ENCODE results near the gene GALNT10. TPM values are rescaled to one million over a fixed set of nuclear protein-coding genes. Genes with fewer than 3 reads are reported as not detected.
A peak's percentile ranks its signal among the peaks of the same experiment; 100 is the strongest.

The GALNT10 gene
- total RNA-seq, 1 donor from 2014 or later = 10.4 TPM

- Histone ChIP-seq H3K9ac (ENCODE audit: low read depth in 1 of 3, low read length in 3 of 3) (no peak overlapping the region), H3K36me3 (ENCODE audit: control insufficient read depth in 3 of 3, insufficient read depth in 3 of 3, low read length in 3 of 3) (no peaks in the 10 kb centered on the region), H3K4me1 (ENCODE audit: control insufficient read depth in 3 of 3, insufficient read depth in 3 of 3, low read length in 3 of 3) (no peaks in the 10 kb centered on the region), H3K9me3 (ENCODE audit: control insufficient read depth in 3 of 3, low read length in 3 of 3) (no peaks in the 10 kb centered on the region), H3K27ac (ENCODE audit: low read depth, low read length) (no peak overlapping the region), H3K4me3 (ENCODE audit: low read length in 3 of 3) (no peak overlapping the region), H3K27me3 (ENCODE audit: control insufficient read depth in 3 of 3, insufficient read depth in 3 of 3, low read length in 3 of 3) (no peaks in the 10 kb centered on the region)
Observed at GRCh38 chr5:154428208-154428607, 237.7 kb downstream of the GALNT10 start.

GRCh38 chr5:154429341-154429740, 238.8 kb downstream of the GALNT10 start:
- H3K27ac ChIP-seq (ENCODE audit: low read depth, low read length) = no peak overlapping the region
- H3K9ac ChIP-seq (ENCODE audit: low read depth in 1 of 3, low read length in 3 of 3) = no peak overlapping the region
- H3K27me3 ChIP-seq (ENCODE audit: control insufficient read depth in 3 of 3, insufficient read depth in 3 of 3, low read length in 3 of 3) = no peaks in the 10 kb centered on the region
- H3K36me3 ChIP-seq (ENCODE audit: control insufficient read depth in 3 of 3, insufficient read depth in 3 of 3, low read length in 3 of 3) = no peaks in the 10 kb centered on the region
- H3K4me1 ChIP-seq (ENCODE audit: control insufficient read depth in 3 of 3, insufficient read depth in 3 of 3, low read length in 3 of 3) = no peaks in the 10 kb centered on the region
- no peak overlapping the region for H3K4me3 ChIP-seq (ENCODE audit: low read length in 3 of 3)
- no peaks in the 10 kb centered on the region for H3K9me3 ChIP-seq (ENCODE audit: control insufficient read depth in 3 of 3, low read length in 3 of 3)

DNA sequence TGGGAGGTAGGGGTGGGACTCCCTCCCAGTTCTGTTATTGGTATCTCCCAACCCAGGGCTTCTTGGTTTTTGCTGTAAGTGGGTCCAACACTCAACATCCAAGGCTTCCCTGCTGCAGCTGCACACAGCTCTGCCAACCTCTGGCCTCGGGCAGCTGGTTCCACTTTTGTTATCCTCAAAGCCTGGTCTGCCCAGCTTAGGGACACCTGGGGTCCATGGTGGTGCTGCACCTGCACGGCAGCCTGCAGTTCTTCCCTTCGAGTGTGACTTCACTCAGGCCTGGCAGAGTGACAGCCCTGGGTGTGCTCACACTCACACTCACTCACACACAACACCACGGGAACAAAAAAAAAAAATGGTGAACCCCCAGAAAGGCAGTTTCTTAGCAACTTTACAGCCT, 239.9 kb downstream of the GALNT10 start:
- H3K4me3 ChIP-seq (ENCODE audit: low read length in 3 of 3) = no peak overlapping the region
- no peaks in the 10 kb centered on the region for H3K4me1 ChIP-seq (ENCODE audit: control insufficient read depth in 3 of 3, insufficient read depth in 3 of 3, low read length in 3 of 3)
- H3K27ac ChIP-seq (ENCODE audit: low read depth, low read length) = no peak overlapping the region
- no peaks in the 10 kb centered on the region for H3K27me3 ChIP-seq (ENCODE audit: control insufficient read depth in 3 of 3, insufficient read depth in 3 of 3, low read length in 3 of 3)
- no peak overlapping the region for H3K9ac ChIP-seq (ENCODE audit: low read depth in 1 of 3, low read length in 3 of 3)
- no peaks in the 10 kb centered on the region for H3K9me3 ChIP-seq (ENCODE audit: control insufficient read depth in 3 of 3, low read length in 3 of 3)
- no peaks in the 10 kb centered on the region for H3K36me3 ChIP-seq (ENCODE audit: control insufficient read depth in 3 of 3, insufficient read depth in 3 of 3, low read length in 3 of 3)

DNA sequence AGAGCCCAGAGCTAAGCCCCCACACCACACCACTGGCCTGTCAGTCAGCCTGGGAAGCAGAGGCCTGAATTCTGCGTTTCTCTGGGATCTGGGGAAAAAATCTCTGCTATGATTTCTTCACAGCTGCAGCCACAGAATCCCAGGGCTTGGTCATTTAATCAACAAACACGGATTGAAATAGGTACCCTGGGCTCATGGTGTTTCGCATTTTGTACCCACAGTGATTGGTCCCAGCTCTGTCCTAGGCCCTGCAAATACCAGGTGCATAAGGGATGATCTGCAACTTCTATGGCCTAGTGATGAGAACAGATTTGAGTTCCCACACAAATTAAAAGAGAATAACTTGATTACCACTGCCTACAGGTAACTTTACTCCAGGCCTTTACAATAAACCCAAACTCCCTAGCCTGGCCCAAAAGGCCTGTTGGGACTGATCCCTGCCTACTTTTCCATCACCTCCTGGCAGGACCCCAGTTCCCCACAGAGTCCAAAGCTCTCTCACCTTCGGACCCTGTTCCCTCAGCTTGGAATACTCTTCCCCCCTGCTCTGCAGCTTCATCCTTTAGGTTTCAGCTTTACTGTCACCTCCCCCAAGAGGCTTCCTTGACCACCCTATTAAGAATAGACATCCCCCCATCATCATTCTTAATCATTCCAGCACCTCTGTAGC, 240.6 kb downstream of the GALNT10 start:
- Histone ChIP-seq H3K4me1 (ENCODE audit: control insufficient read depth in 3 of 3, insufficient read depth in 3 of 3, low read length in 3 of 3) (no peaks in the 10 kb centered on the region), H3K4me3 (ENCODE audit: low read length in 3 of 3) (no peak overlapping the region), H3K27ac (ENCODE audit: low read depth, low read length) (no peak overlapping the region), H3K9me3 (ENCODE audit: control insufficient read depth in 3 of 3, low read length in 3 of 3) (no peaks in the 10 kb centered on the region), H3K9ac (ENCODE audit: low read depth in 1 of 3, low read length in 3 of 3) (no peak overlapping the region), H3K27me3 (ENCODE audit: control insufficient read depth in 3 of 3, insufficient read depth in 3 of 3, low read length in 3 of 3) (no peaks in the 10 kb centered on the region), H3K36me3 (ENCODE audit: control insufficient read depth in 3 of 3, insufficient read depth in 3 of 3, low read length in 3 of 3) (peaks cover 0 to 6% (median 0%) of the 10 kb centered on the region in 3 donors)

DNA sequence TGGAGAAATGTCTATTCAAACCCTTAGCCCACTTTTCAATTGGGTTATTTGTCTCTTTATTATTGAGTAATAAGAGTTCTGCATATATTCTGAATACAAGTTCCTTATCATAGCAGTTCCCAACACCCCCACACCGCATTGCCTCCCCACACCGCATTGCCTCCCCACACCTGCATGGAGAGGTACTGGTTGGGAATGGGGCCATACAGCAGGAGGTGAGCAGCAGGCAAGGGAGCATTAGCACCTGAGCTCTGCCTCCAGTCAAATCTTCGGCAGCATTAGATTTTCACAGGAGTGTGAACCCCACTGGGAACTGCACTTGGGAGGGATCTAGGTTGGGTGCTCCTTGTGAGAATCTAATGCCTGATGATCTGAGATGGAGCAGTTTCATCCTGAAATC, 244.7 kb downstream of the GALNT10 start:
- Histone ChIP-seq H3K27me3 (ENCODE audit: control insufficient read depth in 3 of 3, insufficient read depth in 3 of 3, low read length in 3 of 3) (no peaks in the 10 kb centered on the region), H3K36me3 (ENCODE audit: control insufficient read depth in 3 of 3, insufficient read depth in 3 of 3, low read length in 3 of 3) (peaks cover 6 to 13% (median 13%) of the 10 kb centered on the region in 3 donors), H3K9ac (ENCODE audit: low read depth in 1 of 3, low read length in 3 of 3) (no peak overlapping the region), H3K27ac (ENCODE audit: low read depth, low read length) (no peak overlapping the region), H3K4me1 (ENCODE audit: control insufficient read depth in 3 of 3, insufficient read depth in 3 of 3, low read length in 3 of 3) (no peaks in the 10 kb centered on the region), H3K9me3 (ENCODE audit: control insufficient read depth in 3 of 3, low read length in 3 of 3) (no peaks in the 10 kb centered on the region), H3K4me3 (ENCODE audit: low read length in 3 of 3) (no peak overlapping the region)

DNA sequence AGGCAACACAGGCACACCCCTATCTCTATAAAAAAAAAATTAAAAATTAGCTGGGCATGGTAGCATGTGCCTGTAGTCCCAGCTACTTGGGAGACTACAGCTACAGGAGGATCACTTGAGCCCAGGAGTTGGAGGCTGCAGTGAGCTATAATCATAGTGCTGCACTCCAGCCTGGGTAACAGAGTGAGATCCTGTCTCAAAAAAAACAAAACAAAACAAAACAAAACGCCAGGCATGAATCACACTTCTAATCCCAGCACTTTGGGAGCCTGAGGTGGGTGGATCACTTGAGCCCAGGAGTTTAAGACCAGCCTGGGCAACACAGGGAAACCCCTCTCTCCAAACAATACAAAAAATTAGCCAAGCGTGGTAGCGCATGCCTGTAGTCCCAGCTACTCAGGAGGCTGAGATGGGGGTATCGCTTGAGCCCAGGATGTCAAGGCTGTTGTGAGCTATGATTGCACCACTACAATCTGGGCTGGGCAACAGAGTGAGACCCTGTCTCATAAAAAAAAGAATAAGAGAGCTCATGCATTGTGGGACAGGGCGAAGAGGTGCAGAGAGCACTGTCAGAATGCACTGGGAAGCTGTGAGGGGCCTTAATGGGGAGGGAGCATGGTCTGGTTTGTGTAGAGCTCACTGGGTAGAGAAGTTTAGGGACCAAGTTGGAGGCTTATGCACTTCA, 246.9 kb downstream of the GALNT10 start:
- no peaks in the 10 kb centered on the region for H3K27me3 ChIP-seq (ENCODE audit: control insufficient read depth in 3 of 3, insufficient read depth in 3 of 3, low read length in 3 of 3)
- no peak overlapping the region for H3K9ac ChIP-seq (ENCODE audit: low read depth in 1 of 3, low read length in 3 of 3)
- no peak overlapping the region for H3K27ac ChIP-seq (ENCODE audit: low read depth, low read length)
- H3K36me3 ChIP-seq (ENCODE audit: control insufficient read depth in 3 of 3, insufficient read depth in 3 of 3, low read length in 3 of 3) = peaks cover 6 to 26% (median 20%) of the 10 kb centered on the region in 3 donors
- no peaks in the 10 kb centered on the region for H3K4me1 ChIP-seq (ENCODE audit: control insufficient read depth in 3 of 3, insufficient read depth in 3 of 3, low read length in 3 of 3)
- H3K4me3 ChIP-seq (ENCODE audit: low read length in 3 of 3) = no peak overlapping the region
- H3K9me3 ChIP-seq (ENCODE audit: control insufficient read depth in 3 of 3, low read length in 3 of 3) = no peaks in the 10 kb centered on the region

DNA sequence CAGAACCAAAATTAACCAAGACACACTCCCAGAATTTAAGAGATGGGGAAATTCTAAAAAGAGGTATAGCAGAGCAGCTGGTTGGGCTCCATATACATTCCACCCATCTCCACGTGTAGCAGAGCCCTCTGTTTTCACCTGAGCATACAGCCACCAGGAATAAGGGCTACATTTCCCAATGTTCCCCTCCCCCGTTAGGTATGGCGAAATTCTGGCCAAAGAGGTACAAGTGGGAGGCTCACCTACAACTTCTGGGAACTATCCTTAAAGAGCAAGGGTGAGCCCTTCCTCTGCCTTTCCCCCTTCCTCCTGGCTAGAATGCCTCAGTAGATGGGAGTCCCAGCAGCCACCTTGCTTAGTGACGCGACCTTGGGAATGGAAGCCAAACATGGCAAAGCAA, 250.0 kb downstream of the GALNT10 start:
- Histone ChIP-seq H3K27ac (ENCODE audit: low read depth, low read length) (no peak overlapping the region), H3K36me3 (ENCODE audit: control insufficient read depth in 3 of 3, insufficient read depth in 3 of 3, low read length in 3 of 3) (peaks cover 6 to 27% (median 20%) of the 10 kb centered on the region in 3 donors), H3K27me3 (ENCODE audit: control insufficient read depth in 3 of 3, insufficient read depth in 3 of 3, low read length in 3 of 3) (no peaks in the 10 kb centered on the region), H3K9ac (ENCODE audit: low read depth in 1 of 3, low read length in 3 of 3) (no peak overlapping the region), H3K4me1 (ENCODE audit: control insufficient read depth in 3 of 3, insufficient read depth in 3 of 3, low read length in 3 of 3) (peaks cover 6 to 12% (median 10%) of the 10 kb centered on the region in 3 donors), H3K4me3 (ENCODE audit: low read length in 3 of 3) (no peak overlapping the region), H3K9me3 (ENCODE audit: control insufficient read depth in 3 of 3, low read length in 3 of 3) (no peaks in the 10 kb centered on the region)

- Histone ChIP-seq H3K27me3 (ENCODE audit: control insufficient read depth in 3 of 3, insufficient read depth in 3 of 3, low read length in 3 of 3) (no peaks in the 10 kb centered on the region), H3K4me1 (ENCODE audit: control insufficient read depth in 3 of 3, insufficient read depth in 3 of 3, low read length in 3 of 3) (peaks cover 15 to 24% (median 18%) of the 10 kb centered on the region in 3 donors), H3K9ac (ENCODE audit: low read depth in 1 of 3, low read length in 3 of 3) (no peak overlapping the region), H3K9me3 (ENCODE audit: control insufficient read depth in 3 of 3, low read length in 3 of 3) (no peaks in the 10 kb centered on the region), H3K27ac (ENCODE audit: low read depth, low read length) (no peak overlapping the region), H3K36me3 (ENCODE audit: control insufficient read depth in 3 of 3, insufficient read depth in 3 of 3, low read length in 3 of 3) (peaks cover 3 to 24% (median 9%) of the 10 kb centered on the region in 3 donors), H3K4me3 (ENCODE audit: low read length in 3 of 3) (no peak overlapping the region)
Observed at GRCh38 chr5:154442801-154443200, 252.3 kb downstream of the GALNT10 start.

DNA sequence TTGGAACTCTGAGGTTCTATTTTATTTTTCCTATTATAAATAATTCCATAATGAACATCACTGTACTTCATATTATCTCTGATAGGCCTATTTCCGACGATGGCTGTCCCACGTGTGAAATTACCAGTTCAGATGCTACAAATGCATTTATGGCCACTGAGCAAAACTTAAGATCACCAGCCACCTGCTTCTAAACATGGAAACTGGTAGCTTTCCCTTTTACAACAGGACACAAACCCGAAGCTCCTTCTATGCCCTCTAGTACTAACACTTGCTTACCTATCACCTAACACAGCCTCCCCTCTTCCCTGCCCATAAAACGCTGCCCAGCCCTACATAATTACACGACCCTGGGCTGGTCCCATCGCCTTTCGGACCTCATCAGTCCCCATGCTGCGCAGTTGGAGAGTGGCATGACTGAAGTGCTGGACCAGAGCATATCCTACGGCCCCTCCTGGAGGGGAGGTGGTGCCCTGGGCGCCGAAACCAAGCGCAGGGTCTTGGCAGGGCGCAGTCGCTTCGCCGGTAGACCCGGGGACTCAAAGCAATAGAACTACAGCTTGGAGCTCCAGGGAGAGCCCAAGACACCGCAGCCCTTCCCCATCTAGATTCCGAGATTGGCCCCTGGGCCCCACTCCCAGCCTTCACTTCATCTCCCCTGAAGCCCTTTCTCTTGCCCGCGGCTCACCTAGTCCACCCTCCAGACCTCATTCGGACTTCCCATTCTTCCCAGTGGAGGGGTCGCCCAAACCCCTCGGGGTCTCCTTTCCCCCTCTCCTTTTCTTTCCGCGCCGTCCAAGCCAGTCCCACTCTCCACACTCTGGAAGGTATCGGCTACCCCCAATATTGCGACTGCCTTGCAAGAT, 254.3 kb downstream of the GALNT10 start:
- Histone ChIP-seq H3K36me3 (ENCODE audit: control insufficient read depth in 3 of 3, insufficient read depth in 3 of 3, low read length in 3 of 3) (peaks cover 0 to 14% (median 10%) of the 10 kb centered on the region in 3 donors), H3K9me3 (ENCODE audit: control insufficient read depth in 3 of 3, low read length in 3 of 3) (no peaks in the 10 kb centered on the region), H3K27ac (ENCODE audit: low read depth, low read length) (peak overlapping the region; percentile 39), H3K27me3 (ENCODE audit: control insufficient read depth in 3 of 3, insufficient read depth in 3 of 3, low read length in 3 of 3) (no peaks in the 10 kb centered on the region), H3K4me3 (ENCODE audit: low read length in 3 of 3) (peak overlapping the region; percentile 94 to 99 (median 94)), H3K9ac (ENCODE audit: low read depth in 1 of 3, low read length in 3 of 3) (peak overlapping the region; percentile 88 to 93 (median 90)), H3K4me1 (ENCODE audit: control insufficient read depth in 3 of 3, insufficient read depth in 3 of 3, low read length in 3 of 3) (peaks cover 21 to 32% (median 21%) of the 10 kb centered on the region in 3 donors)
